Activated B cell treated with CpG ODN at 0.5 μM for 24 hours (primary cell): ENCODE results near the gene ROR1. TPM values are rescaled to one million over a fixed set of nuclear protein-coding genes. Genes with fewer than 3 reads are reported as not detected.

ENCODE experiments used
- ATAC-seq: fragments of 200-7000 bp; cut with Tn5 transposase; one replicate; pipeline ENCODE4 v1.10.0; 2021; ENCODE audit warnings: low read depth, mild to moderate bottlenecking, moderate library complexity
- CTCF ChIA-PET: fragments of 350-600 bp; sonication (Branson Sonifier 250); formaldehyde crosslinking; loops from one replicate; lab custom pipeline; 2021; ENCODE audit warnings: antibody characterized with exemption; lab: Charles Lee
- POLR2A ChIA-PET: fragments of 350-600 bp; sonication (Branson Sonifier 250); formaldehyde crosslinking; loops from one replicate; lab custom pipeline; 2021; ENCODE audit warnings: antibody characterized with exemption; lab: Charles Lee
- DNase-seq: peaks from one replicate; pipeline ENCODE4 v3.0.0; 2022
- H3K27ac Mint-ChIP-seq: one replicate; pipeline ENCODE4 v1.8.0; 2020; ENCODE audit warnings: mixed read lengths
- H3K27me3 Mint-ChIP-seq: one replicate; pipeline ENCODE4 v1.8.0; 2021; ENCODE audit warnings: mixed read lengths
- H3K36me3 Mint-ChIP-seq: one replicate; pipeline ENCODE4 v1.8.0; 2021; ENCODE audit warnings: low read depth, mixed read lengths
- H3K4me1 Mint-ChIP-seq: one replicate; pipeline ENCODE4 v1.8.0; 2021; ENCODE audit warnings: mixed read lengths
- H3K4me3 Mint-ChIP-seq: one replicate; pipeline ENCODE4 v1.8.0; 2020; ENCODE audit warnings: mild to moderate bottlenecking, mixed read lengths
- H3K9me3 Mint-ChIP-seq: one replicate; pipeline ENCODE4 v1.8.0; 2020; ENCODE audit warnings: mixed read lengths
- CTCF ChIP-seq: fragments of 200-600 bp; IDR thresholded peaks from one replicate; pipeline ENCODE4 v1.8.0; 2022; ENCODE audit warnings: antibody characterized with exemption, mild to moderate bottlenecking
- intact Hi-C: fragments of 100-400 bp; cut with micrococcal nuclease; formaldehyde crosslinking; loops from one replicate; pipeline ENCODE4 v1.15.1; 2024
- total RNA-seq: library from RNA; stranded (reverse); gene quantifications from 2 replicates; pipeline ENCODE4 v1.2.3, GENCODE V29; 2022

Gene ROR1
- total RNA-seq, 1 donor from 2014 or later = 2.2 TPM

GRCh38 chr1:64046243-64046642 lies 272.4 kb downstream of the ROR1 start:
- ChIA-PET POLR2A (no interaction called here), CTCF (no interaction called here)
- H3K4me1 Mint-ChIP-seq = no peaks in the 10 kb centered on the region
- TF ChIP-seq CTCF = no peak
- H3K27ac Mint-ChIP-seq = no peak overlapping the region
- DNase-seq (no peak), ATAC-seq (no peak)
- peaks cover 4% of the 10 kb centered on the region for H3K27me3 Mint-ChIP-seq
- intact Hi-C loops = no loop called here
- no peak overlapping the region for H3K4me3 Mint-ChIP-seq
- H3K36me3 Mint-ChIP-seq = no peaks in the 10 kb centered on the region
- H3K9me3 Mint-ChIP-seq = no peaks in the 10 kb centered on the region

GRCh38 chr1:64046891-64047290 lies 273.1 kb downstream of the ROR1 start:
- no peak for DNase-seq
- Mint-ChIP-seq H3K36me3 (no peaks in the 10 kb centered on the region), H3K4me3 (no peak overlapping the region), H3K27me3 (peaks cover 4% of the 10 kb centered on the region), H3K9me3 (no peaks in the 10 kb centered on the region), H3K4me1 (no peaks in the 10 kb centered on the region), H3K27ac (no peak overlapping the region)
- no peak for TF ChIP-seq CTCF
- ChIA-PET CTCF (no interaction called here), POLR2A (no interaction called here)
- ATAC-seq = no peak
- intact Hi-C loops = no loop called here

GRCh38 chr1:64047549-64047996 lies 273.8 kb downstream of the ROR1 start:
- H3K9me3 Mint-ChIP-seq = no peaks in the 10 kb centered on the region
- H3K27ac Mint-ChIP-seq = no peak overlapping the region
- DNase-seq (no peak), ATAC-seq (no peak)
- intact Hi-C loops = no loop called here
- ChIA-PET CTCF (no interaction called here), POLR2A (no interaction called here)
- no peaks in the 10 kb centered on the region for H3K4me1 Mint-ChIP-seq
- peaks cover 4% of the 10 kb centered on the region for H3K27me3 Mint-ChIP-seq
- H3K4me3 Mint-ChIP-seq = no peak overlapping the region
- no peak for TF ChIP-seq CTCF
- no peaks in the 10 kb centered on the region for H3K36me3 Mint-ChIP-seq

GRCh38 chr1:64049900-64050540 lies 276.2 kb downstream of the ROR1 start:
- no peak for TF ChIP-seq CTCF
- no peaks in the 10 kb centered on the region for H3K36me3 Mint-ChIP-seq
- no peak for ATAC-seq
- no peaks in the 10 kb centered on the region for H3K4me1 Mint-ChIP-seq
- no peak overlapping the region for H3K27ac Mint-ChIP-seq
- intact Hi-C loops = no loop called here
- H3K27me3 Mint-ChIP-seq = no peaks in the 10 kb centered on the region
- POLR2A ChIA-PET = no interaction called here
- CTCF ChIA-PET = no interaction called here
- DNase-seq = no peak
- no peaks in the 10 kb centered on the region for H3K9me3 Mint-ChIP-seq
- no peak overlapping the region for H3K4me3 Mint-ChIP-seq

GRCh38 chr1:64050601-64051000 lies 276.8 kb downstream of the ROR1 start:
- TF ChIP-seq CTCF = no peak
- POLR2A ChIA-PET = no interaction called here
- no peak for ATAC-seq
- no peaks in the 10 kb centered on the region for H3K36me3 Mint-ChIP-seq
- intact Hi-C loops = no loop called here
- no peak overlapping the region for H3K27ac Mint-ChIP-seq
- CTCF ChIA-PET = no interaction called here
- H3K27me3 Mint-ChIP-seq = no peaks in the 10 kb centered on the region
- DNase-seq = no peak
- no peaks in the 10 kb centered on the region for H3K4me1 Mint-ChIP-seq
- no peaks in the 10 kb centered on the region for H3K9me3 Mint-ChIP-seq
- H3K4me3 Mint-ChIP-seq = no peak overlapping the region
